Measurements from ENCODE around the gene RBM20.

The RBM20 gene

DNA sequence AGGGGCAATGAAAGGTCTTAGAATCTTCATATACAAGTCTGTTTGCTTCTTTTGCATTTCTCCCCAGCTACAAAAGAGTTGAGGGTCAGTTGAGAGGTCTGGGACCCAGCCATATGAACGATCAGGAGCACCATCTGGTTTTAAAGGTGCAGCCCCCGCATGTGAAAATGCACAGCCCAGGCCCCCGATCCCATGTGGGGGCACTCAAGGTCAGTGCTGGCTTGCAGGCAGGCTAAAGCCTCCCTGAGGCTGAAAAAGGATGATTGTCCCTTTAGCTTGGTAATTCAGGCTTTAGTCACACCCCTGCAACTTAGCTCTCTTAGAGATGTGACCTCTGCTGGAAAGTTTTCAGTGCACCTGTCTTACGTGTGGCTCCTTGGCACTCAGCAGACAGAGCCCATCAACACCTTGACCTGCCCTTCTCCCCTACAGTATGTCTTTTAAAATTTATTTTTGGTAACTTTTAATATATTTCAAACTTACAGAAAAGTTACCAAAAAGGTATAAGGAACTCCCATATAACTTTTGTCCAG is 147.5 kb downstream of the RBM20 start:
- Mint-ChIP-seq H3K36me3 (no peaks in the 10 kb centered on the region), H3K4me3 (no peak overlapping the region), H3K27ac (no peak overlapping the region), H3K27me3 (no peaks in the 10 kb centered on the region), H3K4me1 (peaks cover 2% of the 10 kb centered on the region), H3K9me3 (no peaks in the 10 kb centered on the region)
- ATAC-seq (ENCODE audit: low read depth) (no peak), DNase-seq (ENCODE audit: low spot score in 2 of 2) (no peak)

GRCh38 chr10:110792476-110793125 is 148.5 kb downstream of the RBM20 start:
- Mint-ChIP-seq H3K27me3 (no peaks in the 10 kb centered on the region), H3K36me3 (no peaks in the 10 kb centered on the region), H3K4me1 (peaks cover 2% of the 10 kb centered on the region), H3K27ac (no peak overlapping the region), H3K4me3 (no peak overlapping the region), H3K9me3 (no peaks in the 10 kb centered on the region)
- no peak for ATAC-seq (ENCODE audit: low read depth)
- no peak for DNase-seq (ENCODE audit: low spot score in 2 of 2)

DNA sequence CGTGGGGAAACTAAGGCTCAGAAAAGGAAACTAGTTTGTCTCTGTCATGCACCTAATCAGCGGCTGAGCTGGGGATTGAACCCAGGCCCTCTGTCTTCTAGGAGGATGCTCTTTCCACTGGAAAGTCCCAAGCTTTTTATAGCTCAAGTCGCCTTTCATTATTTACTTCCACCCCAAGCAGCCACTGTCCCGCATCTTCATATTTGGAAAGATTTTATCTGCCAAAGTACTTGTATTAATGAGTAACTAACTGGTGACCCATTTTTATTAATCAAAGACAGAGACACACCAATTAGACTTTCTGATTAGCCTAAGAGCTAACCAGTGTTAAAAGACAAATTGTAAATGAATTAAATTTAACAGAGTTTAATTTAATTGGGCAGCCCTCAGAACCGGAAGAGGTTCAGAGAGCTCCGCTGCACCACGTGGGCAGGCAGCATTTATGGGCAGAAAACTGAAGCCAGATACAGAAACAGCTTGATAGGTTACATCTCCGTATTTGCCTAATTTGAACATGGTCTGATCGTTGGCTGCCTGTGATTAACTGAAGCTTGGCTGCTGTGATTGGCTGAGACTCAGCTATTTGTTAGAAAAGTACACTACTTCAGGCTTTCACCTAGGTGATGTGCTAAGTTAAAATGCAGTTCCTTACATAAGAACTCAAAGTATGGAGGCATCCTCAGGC is 149.1 kb downstream of the RBM20 start:
- H3K9me3 Mint-ChIP-seq = no peaks in the 10 kb centered on the region
- H3K4me1 Mint-ChIP-seq = peaks cover 2% of the 10 kb centered on the region
- H3K27me3 Mint-ChIP-seq = no peaks in the 10 kb centered on the region
- peak; percentile 44 for ATAC-seq (ENCODE audit: low read depth)
- no peaks in the 10 kb centered on the region for H3K36me3 Mint-ChIP-seq
- no peak for DNase-seq (ENCODE audit: low spot score in 2 of 2)
- no peak overlapping the region for H3K4me3 Mint-ChIP-seq
- H3K27ac Mint-ChIP-seq = no peak overlapping the region

DNA sequence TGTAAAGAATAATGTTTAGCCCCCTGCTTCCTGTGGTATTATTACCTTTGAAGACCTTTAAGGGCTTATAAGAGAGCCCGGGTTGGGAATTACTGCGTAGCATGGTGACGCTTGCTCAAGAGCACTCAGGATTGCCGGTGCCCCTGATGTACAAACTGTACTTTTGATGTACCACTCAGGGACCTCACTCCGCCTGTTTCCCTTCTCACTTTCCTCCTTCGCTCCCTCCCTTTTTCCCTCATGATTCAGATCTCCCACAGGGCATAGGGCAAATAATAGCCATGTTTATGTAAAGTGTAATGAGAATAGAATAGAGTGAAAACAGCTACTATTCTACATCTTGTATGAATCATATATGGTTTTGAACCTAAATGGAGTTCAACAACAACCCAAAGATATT is 149.8 kb downstream of the RBM20 start:
- Mint-ChIP-seq H3K4me3 (no peak overlapping the region), H3K27me3 (no peaks in the 10 kb centered on the region), H3K9me3 (no peaks in the 10 kb centered on the region), H3K27ac (no peak overlapping the region), H3K36me3 (no peaks in the 10 kb centered on the region), H3K4me1 (no peaks in the 10 kb centered on the region)
- DNase-seq (ENCODE audit: low spot score in 2 of 2) = no peak
- ATAC-seq (ENCODE audit: low read depth) = no peak

- no peaks in the 10 kb centered on the region for H3K36me3 Mint-ChIP-seq
- no peaks in the 10 kb centered on the region for H3K4me1 Mint-ChIP-seq
- H3K9me3 Mint-ChIP-seq = no peaks in the 10 kb centered on the region
- DNase-seq (ENCODE audit: low spot score in 2 of 2) = no peak
- no peak overlapping the region for H3K4me3 Mint-ChIP-seq
- H3K27me3 Mint-ChIP-seq = no peaks in the 10 kb centered on the region
- no peak for ATAC-seq (ENCODE audit: low read depth)
- H3K27ac Mint-ChIP-seq = no peak overlapping the region
Observed at GRCh38 chr10:110794808-110795207, 150.7 kb downstream of the RBM20 start.

DNA sequence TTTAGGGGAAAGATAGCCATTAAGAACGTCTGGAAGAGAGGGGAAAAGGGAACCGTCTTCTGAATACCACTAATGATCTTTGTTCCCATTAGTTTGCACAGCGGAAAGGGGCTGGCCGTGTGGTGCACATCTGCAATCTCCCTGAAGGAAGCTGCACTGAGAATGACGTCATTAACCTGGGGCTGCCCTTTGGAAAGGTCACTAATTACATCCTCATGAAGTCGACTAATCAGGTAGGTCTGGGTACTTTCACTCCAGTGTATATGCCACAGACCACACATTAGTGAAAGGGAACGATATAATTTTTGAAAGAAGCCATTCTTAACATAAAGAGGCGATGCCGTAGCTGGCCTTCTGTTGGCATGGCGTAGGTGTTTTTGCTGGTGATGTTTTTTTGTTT is 153.3 kb downstream of the RBM20 start:
- Mint-ChIP-seq H3K27me3 (no peaks in the 10 kb centered on the region), H3K36me3 (no peaks in the 10 kb centered on the region), H3K27ac (no peak overlapping the region), H3K9me3 (no peaks in the 10 kb centered on the region), H3K4me1 (peaks cover 6% of the 10 kb centered on the region), H3K4me3 (no peak overlapping the region)
- ATAC-seq (ENCODE audit: low read depth) (no peak), DNase-seq (ENCODE audit: low spot score in 2 of 2) (no peak)

GRCh38 chr10:110798340-110798739 is 154.2 kb downstream of the RBM20 start:
- H3K9me3 Mint-ChIP-seq = no peaks in the 10 kb centered on the region
- H3K36me3 Mint-ChIP-seq = no peaks in the 10 kb centered on the region
- no peak for ATAC-seq (ENCODE audit: low read depth)

DNA sequence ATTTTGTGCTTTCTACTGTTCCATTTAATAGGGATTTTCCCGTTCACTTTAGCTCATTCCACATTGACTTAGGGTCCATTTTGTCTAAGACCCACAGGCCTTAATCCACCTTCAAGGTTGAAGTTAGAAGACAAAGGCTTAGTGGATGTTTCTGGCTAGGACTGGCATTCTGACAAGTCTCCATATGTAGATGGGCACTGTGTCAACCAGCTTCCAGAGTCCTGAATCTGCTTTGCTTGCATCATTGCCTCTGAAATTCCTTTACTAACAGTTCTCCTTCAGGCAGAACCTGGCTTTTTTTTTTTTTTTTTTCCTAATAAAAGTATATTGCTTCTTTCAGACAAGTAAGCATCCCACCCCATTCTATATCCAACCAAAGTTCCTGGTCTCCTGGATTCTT is 158.0 kb downstream of the RBM20 start:
- H3K27ac Mint-ChIP-seq = peak overlapping the region; percentile 79
- H3K27me3 Mint-ChIP-seq = no peaks in the 10 kb centered on the region
- H3K4me1 Mint-ChIP-seq = peaks cover 28% of the 10 kb centered on the region
- peak overlapping the region; percentile 70 for H3K4me3 Mint-ChIP-seq
- no peaks in the 10 kb centered on the region for H3K9me3 Mint-ChIP-seq
- no peaks in the 10 kb centered on the region for H3K36me3 Mint-ChIP-seq
- no peak for DNase-seq (ENCODE audit: low spot score in 2 of 2)
- ATAC-seq (ENCODE audit: low read depth) = no peak

More at GRCh38 chr10:110798340-110798739, 154.2 kb downstream of the RBM20 start:
- no peaks in the 10 kb centered on the region for H3K27me3 Mint-ChIP-seq
- H3K4me1 Mint-ChIP-seq = peaks cover 12% of the 10 kb centered on the region
- peak overlapping the region; percentile 8 for H3K27ac Mint-ChIP-seq
- no peak overlapping the region for H3K4me3 Mint-ChIP-seq
- no peak for DNase-seq (ENCODE audit: low spot score in 2 of 2)

GRCh38 chr10:110802551-110803238 is 158.6 kb downstream of the RBM20 start:
- Mint-ChIP-seq H3K27ac (peak overlapping the region; percentile 79), H3K36me3 (no peaks in the 10 kb centered on the region), H3K4me1 (peaks cover 28% of the 10 kb centered on the region), H3K9me3 (no peaks in the 10 kb centered on the region), H3K4me3 (peak overlapping the region; percentile 70), H3K27me3 (no peaks in the 10 kb centered on the region)
- peak; percentile 79 for ATAC-seq (ENCODE audit: low read depth)
- DNase-seq (ENCODE audit: low spot score in 2 of 2) = peak in 1 of 2 donors; percentile 34

GRCh38 chr10:110803239-110803749 is 159.2 kb downstream of the RBM20 start:
- no peaks in the 10 kb centered on the region for H3K36me3 Mint-ChIP-seq
- no peaks in the 10 kb centered on the region for H3K9me3 Mint-ChIP-seq
- peak overlapping the region; percentile 79 for H3K27ac Mint-ChIP-seq
- ATAC-seq (ENCODE audit: low read depth) (peak; percentile 72), DNase-seq (ENCODE audit: low spot score in 2 of 2) (peak in 1 of 2 donors; percentile 30)
- peaks cover 28% of the 10 kb centered on the region for H3K4me1 Mint-ChIP-seq
- peak overlapping the region; percentile 70 for H3K4me3 Mint-ChIP-seq
- no peaks in the 10 kb centered on the region for H3K27me3 Mint-ChIP-seq

- peak overlapping the region; percentile 79 for H3K27ac Mint-ChIP-seq
- H3K4me1 Mint-ChIP-seq = peaks cover 31% of the 10 kb centered on the region
- ATAC-seq (ENCODE audit: low read depth) (peak; percentile 53), DNase-seq (ENCODE audit: low spot score in 2 of 2) (peak in 1 of 2 donors; percentile 26)
- H3K36me3 Mint-ChIP-seq = no peaks in the 10 kb centered on the region
- no peaks in the 10 kb centered on the region for H3K9me3 Mint-ChIP-seq
- peak overlapping the region; percentile 70 for H3K4me3 Mint-ChIP-seq
- H3K27me3 Mint-ChIP-seq = no peaks in the 10 kb centered on the region
Observed at GRCh38 chr10:110803830-110804338, 159.7 kb downstream of the RBM20 start.

GRCh38 chr10:110804376-110804775 is 160.2 kb downstream of the RBM20 start:
- ATAC-seq (ENCODE audit: low read depth) = no peak
- Mint-ChIP-seq H3K4me3 (peak overlapping the region; percentile 9), H3K27ac (peak overlapping the region; percentile 79), H3K4me1 (peaks cover 31% of the 10 kb centered on the region), H3K9me3 (no peaks in the 10 kb centered on the region), H3K27me3 (no peaks in the 10 kb centered on the region), H3K36me3 (no peaks in the 10 kb centered on the region)
- DNase-seq (ENCODE audit: low spot score in 2 of 2) = no peak

GRCh38 chr10:110805292-110805691 is 161.2 kb downstream of the RBM20 start:
- H3K27ac Mint-ChIP-seq = no peak overlapping the region
- no peak for ATAC-seq (ENCODE audit: low read depth)
- no peaks in the 10 kb centered on the region for H3K36me3 Mint-ChIP-seq
- no peaks in the 10 kb centered on the region for H3K9me3 Mint-ChIP-seq
- DNase-seq (ENCODE audit: low spot score in 2 of 2) = no peak
- no peaks in the 10 kb centered on the region for H3K27me3 Mint-ChIP-seq
- no peak overlapping the region for H3K4me3 Mint-ChIP-seq
- peaks cover 33% of the 10 kb centered on the region for H3K4me1 Mint-ChIP-seq

GRCh38 chr10:110806335-110806734 is 162.2 kb downstream of the RBM20 start:
- no peak for DNase-seq (ENCODE audit: low spot score in 2 of 2)
- Mint-ChIP-seq H3K27me3 (no peaks in the 10 kb centered on the region), H3K27ac (no peak overlapping the region), H3K4me3 (no peak overlapping the region), H3K9me3 (no peaks in the 10 kb centered on the region), H3K4me1 (peaks cover 33% of the 10 kb centered on the region), H3K36me3 (no peaks in the 10 kb centered on the region)
- no peak for ATAC-seq (ENCODE audit: low read depth)
